H4 (cell line): ENCODE measurements around the gene ZC3H18. TPM values are rescaled to one million over a fixed set of nuclear protein-coding genes. Genes with fewer than 3 reads are reported as not detected.

ENCODE experiments used
- DNase-seq: peaks from one replicate; pipeline ENCODE4 v3.0.0-alpha.2; 2015; ENCODE audit warnings: low spot score
- total RNA-seq: library from RNA; depleted of rRNA; stranded (reverse); fragments of >200 nt; shearing (Covaris generic); gene quantifications from 2 replicates; pipeline ENCODE4 v1.2.3, GENCODE V29; 2014

ZC3H18 gene
- total RNA-seq, 1 experiment from 2014 or later, result 10.6 TPM

DNA sequence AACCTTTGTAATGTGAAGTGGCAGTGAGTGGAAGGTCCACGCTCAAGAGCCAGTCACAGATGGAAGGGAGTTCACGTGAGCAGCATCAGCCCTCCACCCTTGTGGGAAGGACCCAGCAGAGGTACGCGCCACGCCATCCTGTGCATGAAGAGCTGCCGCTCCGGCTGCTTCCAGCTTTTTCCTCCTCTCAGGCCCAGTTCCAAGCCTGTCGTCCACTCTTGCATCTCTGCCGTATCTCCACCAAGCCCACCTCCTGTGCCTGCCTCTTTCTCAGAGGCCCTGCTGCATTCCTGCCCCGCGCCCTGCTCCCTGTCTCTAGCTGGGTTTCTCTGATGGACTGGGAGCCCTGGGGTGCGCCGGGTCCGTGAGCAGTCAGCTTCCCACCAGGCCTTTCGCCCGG, 10.2 kb downstream of the ZC3H18 start:
- DNase-seq, result no peak

DNA sequence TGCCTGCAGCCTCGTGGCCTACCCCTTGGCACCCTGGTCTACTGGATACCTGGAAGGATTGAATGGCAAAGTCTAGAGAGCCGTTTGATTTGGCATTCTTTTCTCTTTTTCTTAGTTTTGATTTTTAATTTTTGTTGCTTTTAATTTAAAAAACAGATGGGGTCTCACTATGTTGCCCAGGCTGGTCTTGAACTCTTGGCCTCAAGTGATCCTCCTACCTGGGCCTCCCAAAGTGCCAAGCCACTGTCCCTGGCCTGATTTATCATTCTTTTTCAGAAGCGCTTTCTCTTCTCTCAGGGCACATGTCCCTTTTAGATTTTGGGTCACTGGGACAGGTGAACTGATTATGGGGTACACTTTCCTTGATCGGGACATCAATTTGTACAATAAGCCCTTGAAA, 10.8 kb downstream of the ZC3H18 start:
- no peak for DNase-seq

DNA sequence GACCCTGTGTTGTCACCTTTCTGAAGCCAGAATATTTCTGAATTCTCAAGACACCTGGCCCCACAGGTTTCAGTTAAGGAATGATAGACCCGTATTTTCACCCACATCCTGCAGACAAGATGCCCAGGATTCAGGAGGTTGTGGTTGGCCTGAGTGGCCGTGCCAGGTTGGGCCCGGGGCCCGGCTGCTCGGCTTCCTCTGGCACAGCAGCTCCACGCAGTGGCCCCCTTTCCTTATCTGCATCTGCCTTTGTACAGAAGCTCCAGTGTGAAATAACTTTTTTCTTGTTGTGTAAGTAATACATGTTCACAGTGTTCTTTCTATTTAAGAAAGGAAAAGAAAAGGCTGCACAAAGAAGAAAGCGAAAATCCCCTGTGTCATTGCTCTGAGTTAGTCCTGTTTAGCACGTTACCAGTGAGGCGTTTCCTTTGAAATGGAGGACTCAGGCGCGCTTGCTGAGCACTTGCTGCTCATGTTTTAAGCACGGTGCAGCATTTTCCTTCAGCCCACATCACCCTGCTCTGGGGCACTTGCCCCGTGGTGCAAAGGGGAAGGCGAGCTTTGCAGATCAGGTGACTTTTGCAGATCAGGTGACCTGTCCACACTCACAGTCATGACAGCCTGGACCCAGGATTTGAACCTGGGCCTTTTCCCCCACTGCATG, 12.8 kb downstream of the ZC3H18 start:
- DNase-seq, result no peak

DNA sequence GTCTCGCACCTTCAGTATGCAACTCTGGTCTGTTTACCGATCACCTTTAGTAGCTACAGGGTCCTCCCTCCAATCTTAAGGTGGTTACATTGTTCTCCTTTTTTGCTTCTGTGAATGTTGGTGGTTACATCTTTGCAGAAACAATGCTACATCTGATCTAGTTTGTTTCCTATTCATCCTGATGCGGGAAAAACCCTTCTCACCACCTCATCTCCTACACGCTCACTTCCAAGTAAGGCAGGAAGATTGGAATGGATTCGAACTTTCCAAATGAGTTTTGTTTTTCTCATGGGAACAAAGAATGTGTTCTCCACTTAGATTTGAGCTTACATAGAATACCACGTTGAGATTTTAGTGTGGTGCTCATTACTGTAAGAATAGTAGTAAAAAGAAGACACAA, 14.5 kb downstream of the ZC3H18 start:
- no peak for DNase-seq

DNA sequence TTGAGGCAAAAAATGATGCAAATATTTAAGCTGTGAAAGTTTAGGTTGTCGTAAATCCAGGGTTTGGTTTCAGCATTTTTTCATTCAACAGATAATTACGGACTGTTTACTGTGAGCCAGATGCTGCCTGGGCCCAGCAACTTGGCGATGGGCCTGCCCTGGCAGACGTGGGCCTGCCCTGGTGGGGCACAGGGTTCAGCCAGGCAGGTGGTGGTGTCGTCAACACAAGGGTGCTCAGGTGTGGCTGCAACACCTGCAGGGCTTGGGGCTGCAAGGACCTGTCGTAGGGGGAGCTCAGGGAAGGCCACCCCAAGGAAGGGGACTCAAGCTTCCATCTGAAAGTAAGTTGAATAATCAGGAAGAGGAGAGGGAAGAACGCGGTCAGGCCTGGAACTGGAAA, 15.1 kb downstream of the ZC3H18 start:
- no peak for DNase-seq

DNA sequence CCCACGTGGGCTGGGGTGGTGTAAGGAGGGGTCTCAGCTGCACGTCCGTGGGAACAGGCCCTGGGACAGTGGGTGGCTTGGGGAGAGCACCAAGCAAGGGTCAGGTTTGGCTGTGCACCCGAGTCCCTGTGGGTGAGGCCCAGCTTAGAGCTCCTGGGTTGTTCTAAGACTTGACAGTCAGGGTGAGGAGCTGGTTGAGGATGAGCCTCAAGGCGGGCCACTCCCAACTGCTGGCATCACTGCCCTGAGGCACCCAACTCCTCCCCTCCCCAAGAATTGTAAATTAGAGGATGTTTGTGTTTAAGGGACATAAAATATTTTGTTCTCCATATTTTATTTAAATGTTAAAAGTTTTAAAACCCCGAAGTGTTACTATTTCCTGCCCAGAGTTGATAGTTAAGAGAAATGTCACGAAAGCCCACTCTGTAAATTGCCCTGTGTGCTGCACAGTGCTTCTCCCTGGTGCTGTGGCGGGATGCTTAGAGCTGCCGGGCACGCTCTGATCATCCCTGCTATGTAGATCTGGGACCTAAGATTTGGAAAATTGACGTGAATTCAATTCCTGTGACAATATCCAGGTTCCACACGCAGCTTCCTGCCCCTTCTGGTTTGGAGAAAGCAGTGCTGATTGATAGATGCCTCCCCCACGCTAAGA, 15.9 kb downstream of the ZC3H18 start:
- no peak for DNase-seq

DNA sequence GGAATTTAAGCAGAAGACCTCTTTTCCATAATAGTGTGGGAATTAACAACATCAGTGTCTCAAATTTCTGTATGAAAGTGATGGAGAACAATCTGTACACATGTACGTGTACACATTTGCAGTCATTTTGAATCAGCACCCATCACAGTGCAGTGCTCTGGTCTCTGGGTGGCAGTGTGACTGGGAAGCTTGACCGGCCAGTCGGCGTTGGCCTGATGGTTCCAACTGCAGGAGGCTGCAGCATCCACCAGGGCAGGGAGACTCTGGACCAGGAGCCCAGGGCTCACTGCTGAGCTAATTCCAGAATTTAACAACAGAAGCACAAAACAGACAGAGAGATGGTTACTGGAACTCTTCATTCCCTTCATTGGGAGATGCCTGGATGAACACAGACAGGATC, 17.9 kb downstream of the ZC3H18 start:
- no peak for DNase-seq

DNA sequence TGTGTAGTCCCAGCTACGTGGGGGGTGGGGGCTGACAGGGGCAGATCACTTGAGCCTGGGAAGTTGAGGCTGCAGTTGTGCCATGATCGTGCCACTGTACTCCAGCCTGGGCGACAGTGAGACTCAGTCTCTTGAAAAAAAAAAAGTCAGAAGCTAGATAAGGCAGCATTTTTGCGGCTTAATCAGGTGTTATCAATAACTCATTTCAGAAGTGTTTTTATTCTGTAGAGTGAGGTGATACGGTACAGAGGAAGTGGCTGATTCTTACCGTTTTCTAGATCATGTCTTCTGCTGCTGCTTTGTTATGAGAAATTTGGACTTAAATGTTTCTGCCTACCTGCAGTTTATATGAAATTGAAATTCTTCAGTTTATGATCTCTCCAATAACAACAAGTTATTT, 18.6 kb downstream of the ZC3H18 start:
- DNase-seq, result no peak

DNA sequence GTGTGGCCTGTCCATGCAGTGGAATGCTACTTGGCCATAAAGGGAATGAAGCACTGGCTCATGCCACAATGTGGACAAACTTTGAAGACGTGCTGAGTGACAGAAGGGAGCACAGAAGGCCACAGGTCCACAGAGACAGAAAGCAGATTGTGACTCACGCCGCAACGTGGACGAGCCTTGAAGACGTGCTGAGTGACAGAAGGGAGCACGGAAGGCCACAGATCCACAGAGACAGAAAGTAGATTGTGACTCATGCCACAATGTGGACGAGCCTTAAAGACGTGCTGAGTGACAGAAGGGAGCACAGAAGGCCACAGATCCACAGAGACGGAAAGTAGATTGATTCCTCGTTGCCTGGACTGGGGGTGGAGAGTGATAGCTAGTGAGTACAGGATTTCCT, 19.2 kb downstream of the ZC3H18 start:
- no peak for DNase-seq

DNA sequence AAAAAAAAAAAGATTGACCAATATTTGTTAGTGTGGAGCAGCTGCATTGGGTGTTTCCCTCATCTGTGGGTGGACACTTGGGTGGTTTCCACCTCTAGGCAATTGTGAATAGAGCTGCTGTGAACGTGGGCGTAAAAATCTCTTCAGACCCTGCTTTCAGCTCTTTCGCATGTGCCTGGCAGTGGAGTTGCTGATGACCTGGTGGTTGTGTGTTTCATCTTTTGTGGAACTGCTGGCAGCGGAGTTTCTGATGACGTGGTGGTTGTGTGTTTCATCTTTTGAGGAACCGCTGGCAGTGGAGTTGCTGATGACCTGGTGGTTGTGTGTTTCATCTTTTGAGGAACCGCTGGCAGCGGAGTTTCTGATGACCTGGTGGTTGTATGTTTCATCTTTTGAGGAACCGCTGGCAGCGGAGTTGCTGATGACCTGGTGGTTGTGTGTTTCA, 21.4 kb downstream of the ZC3H18 start:
- no peak for DNase-seq

DNA sequence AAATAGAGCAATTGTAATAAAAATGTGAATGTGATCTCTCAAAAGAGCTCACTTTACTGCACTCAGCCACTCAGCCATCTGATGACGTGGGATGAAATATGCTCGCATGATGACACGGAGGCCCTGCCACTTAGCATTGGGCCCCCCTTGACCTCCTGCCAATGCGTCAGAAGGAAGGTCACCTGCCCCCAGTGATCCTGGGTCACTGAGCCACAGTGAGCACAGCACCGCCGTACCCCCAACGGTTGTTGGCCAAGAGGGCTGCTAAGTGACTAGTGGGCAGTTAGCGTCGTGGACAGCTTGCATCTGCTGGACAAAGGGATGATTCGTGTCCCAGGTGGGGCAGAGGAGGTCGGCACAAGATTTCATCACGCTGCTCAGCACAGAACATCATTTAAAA, 22.9 kb downstream of the ZC3H18 start:
- DNase-seq, result no peak

DNA sequence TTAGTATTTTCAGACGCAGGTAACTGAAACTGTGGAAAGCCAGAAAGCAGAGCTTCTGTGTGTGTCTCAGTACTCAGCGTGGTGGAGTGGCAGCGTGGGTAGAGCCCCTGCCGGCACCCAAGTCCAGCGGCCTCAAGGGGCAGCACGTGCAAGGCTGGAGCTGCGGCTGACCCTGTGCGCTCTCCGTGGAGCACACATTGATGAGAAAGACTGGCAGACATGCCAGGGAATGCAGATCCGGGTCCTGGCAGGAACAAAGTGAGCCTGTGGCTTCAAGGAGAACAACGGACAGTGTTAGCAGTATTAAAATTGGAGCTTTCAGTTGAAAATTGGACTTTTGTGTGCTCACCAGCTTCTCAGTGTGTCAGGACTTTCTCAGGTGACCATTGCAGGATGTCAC, 23.3 kb downstream of the ZC3H18 start:
- no peak for DNase-seq

DNA sequence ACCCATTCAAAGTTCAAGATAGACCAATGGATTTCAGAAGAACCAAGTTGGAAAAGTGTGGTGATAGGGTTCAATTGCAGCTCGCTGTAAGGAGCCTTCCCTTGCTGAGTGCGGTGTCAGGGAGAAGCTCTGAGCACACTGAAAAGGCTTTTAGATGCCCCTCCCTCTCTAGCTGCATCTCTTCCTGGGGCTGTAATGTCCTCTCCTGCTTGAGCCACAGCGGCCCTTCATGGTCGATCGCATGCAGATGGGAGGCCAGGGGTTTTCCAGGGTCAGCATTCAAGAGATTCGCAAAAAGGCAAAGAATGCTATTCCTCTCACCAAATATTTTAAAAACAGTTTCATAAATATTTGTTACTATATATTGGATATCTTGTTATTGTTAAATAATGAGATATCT, 23.7 kb downstream of the ZC3H18 start:
- DNase-seq, result no peak

DNA sequence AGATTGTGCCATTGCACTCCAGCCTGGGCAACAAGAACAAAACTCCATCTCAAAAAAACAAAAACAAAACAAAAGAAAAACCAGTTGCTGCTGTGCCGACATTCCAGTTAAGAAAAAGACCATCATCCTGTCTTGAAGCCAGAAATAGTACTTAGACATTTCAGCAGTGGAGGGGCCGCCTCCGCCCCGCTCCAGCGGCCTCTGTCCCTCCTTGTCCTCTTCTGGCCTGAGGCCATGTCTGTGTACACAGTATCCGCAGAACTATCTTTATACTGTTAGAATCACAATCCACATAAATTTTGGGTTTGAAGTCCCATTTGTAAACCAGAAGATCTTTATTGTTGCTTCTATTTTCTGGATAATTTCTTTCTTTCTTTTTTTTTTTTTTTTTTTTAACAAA, 24.9 kb downstream of the ZC3H18 start:
- no peak for DNase-seq

DNA sequence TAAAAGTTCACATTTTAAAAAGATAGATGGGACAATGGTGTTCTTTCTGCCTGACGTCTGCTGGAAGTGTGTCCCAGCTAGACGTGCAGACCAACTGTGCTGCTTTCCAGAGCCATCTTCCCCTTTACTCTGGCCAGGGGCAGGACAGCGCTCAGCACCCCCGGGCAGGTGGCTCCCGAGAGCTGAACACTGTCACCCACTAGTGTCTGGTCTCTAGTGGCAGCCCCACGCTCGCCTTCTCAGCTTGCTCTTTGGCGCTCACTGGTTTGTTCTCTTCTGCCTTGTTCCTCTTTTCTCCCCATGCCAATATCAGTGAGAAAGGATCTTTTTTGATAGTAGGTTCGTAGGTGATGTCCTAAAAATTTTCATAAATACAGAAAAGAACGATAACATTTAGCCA, 25.7 kb downstream of the ZC3H18 start:
- DNase-seq, result no peak

DNA sequence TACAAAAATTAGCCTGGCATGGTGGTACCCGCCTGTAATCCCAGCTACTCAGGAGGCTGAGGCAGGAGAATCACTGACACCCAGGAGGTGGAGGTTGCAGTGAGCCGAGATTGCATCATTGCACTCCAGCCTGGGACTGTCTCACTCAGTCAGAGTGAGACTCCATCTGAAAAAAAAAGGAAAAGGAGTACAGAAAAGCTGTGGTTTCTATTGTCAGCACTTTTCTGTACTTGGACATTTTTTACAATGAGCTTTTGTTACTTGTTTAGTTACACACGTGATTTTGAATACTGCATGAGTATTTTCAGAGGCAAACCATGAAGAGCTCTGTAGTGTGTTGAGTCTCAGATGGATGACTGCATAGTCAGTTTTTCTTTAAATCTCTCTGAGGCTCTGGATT, 26.3 kb downstream of the ZC3H18 start:
- DNase-seq, result no peak

DNA sequence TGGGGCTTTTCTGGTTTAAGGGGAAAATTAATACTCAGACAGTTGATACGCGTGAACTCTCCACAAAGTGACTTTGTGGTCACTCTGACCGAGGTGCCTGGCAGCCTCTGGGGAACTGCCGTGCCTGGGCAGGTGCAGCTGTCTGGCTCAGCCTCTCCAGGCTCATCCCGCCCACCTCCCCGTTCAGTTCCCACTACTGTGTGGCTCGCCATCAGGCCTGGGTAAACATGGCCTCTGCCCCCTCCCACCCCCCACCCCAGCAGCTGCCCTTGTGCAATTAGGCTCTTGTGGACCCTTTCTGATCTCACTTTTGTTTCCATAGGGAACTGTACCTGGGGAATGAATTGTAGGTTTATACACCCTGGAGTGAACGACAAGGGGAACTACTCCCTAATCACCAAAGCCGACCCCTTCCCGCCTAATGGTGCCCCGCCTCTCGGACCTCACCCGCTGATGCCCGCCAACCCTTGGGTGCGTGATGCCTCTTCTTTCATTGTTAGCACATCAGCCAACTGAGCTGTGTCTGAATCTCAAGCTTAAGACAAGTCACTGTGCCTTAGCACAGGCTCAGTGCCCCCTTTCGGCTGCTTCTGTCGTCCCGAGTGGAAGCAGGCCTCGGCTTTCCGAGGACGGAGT, 27.8 kb downstream of the ZC3H18 start:
- no peak for DNase-seq

DNA sequence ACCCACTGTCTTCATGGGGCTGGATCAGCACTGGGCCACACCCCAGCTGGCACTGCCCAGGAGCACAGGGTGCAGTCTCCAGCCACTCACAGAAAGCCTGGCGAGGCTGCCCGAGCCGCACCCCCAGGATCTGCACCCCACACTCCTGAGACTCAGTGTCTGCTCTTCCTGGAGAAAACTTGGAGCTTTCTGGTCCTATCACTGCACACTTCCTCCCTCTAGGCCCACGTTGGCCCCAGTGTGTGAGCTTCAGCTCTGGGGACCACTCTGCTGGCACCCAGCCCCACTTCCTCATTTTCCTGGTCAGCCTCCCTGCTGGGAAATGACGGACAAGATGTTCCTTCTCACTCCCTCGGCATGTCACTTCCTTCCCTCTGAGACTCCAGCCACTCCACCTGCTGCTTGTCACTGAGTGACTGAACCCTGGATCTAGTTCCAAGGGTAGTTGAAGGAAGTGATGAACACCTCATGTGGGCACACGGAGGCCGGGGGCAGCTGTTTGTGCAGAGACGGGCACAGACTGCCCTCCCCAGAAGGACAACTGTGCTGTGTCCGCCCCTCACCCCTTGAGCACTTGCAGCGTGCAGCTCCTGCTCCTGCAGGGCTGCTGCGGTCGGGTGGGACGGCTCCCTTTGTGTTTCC, 29.0 kb downstream of the ZC3H18 start:
- no peak for DNase-seq

DNA sequence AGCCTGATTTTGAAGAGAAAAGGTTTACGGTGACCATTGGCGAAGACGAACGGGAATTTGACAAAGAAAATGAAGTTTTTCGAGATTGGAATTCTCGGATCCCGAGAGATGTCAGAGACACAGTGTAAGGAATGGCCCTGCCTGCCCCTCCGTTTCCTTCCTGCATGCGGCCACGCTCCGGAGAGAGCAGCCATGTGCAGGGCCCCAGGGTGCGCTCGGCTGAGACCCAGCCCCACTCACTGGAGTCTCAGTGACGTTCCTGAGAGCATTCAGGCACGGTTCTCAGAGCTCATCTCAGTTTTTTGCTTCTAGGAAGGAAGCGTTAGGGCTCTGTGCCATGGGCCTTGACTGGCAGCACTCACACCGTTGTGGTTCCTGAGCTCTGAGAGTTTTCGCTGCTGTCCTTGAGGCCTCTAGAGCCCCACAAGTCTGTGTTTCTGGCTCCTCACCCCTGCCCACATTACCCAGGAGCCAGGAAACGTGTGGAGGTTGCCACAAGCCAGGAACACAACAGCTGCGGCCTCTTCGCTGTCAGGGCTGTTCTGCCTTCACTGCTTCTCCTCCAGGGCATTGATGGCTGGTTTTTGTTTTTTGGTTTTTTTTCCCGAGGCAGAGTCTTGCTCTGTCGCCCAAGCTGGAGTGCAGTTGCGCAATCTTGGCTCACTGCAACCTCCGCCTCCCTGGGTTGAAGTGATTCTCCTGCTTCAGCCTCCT, 29.8 kb downstream of the ZC3H18 start:
- DNase-seq, result no peak

DNA sequence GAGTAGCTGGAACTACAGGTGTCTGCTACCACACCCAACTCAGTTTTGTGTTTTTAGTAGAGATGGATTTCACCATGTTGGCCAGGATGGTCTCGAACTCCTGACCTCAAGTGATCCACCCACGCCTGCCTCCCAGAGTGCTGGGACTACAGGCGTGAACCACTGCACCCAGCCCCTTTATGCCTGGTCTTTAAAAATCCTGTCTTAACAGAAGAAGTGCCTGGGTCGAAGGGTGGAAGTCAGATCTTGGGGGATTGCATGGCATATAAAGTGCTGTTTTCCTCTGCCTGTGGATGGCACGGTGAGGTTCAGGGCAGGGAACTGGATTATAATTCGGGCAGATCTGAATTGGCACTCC, 30.3 kb downstream of the ZC3H18 start:
- DNase-seq, result no peak

DNA sequence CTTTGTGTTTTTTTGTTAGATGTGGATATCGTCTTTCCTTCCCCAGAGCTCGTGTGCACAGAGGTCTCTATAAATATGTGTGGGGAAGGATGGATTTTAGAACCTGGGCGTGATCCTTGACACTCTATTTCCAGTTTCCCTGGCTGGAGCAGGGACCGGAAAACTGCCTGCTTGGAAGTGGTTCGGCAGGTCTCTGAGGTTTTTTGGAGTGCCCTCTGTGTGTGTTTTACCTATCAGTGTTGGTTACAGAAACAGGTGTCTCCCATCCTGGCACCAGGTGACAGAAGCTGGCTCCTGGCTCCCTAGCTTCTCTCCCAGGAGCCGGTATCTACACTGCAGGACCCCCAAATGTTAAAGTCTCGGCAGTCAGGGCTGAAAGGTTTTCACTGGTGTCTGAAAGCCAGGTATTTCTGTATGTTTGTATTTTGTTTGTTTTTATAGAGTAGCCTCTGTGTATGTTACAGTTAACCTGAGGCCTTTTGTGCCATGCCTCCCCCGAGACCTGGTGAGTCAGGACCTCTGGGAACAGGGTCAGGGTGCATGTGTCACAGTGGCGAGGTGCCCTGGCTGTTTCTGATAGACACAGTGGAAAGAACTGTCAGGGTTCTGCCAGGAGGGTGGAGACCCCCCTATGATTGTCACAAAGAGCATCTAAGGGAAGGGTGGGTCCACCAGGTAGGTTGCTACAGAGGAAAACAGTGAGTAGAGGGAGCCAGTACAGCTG, 31.3 kb downstream of the ZC3H18 start:
- no peak for DNase-seq

DNA sequence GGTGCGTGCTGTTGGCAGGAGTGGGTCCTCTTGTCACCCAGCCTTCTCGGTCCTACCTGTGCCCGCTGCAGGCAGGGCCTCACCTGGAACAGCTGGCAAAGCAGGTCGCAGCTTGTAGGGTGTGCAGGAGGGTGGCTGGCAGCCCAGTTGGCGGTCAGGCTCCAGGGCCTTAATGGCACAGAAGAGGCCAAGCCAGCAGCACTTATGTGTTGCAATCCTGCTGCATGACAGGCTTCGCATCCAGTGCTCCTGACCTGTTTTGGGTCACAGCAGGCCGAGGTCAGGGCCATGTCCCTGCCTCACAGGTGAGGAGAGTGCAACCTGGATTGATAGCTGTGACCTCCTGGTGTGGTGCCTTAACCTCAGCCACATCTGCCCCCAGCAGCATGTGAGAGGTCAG, 31.9 kb downstream of the ZC3H18 start:
- DNase-seq, result no peak
